Mammary epithelial cell (primary cell): ENCODE results near the gene SEC14L1.

Experiments used
- EZH2 ChIP-seq: IDR thresholded peaks from 2 replicates; pipeline ENCODE4 v1.6.1; 2012; ENCODE audit warnings: low read length, inconsistent platforms, borderline replicate concordance
- TF ChIP-seq, protein P1 (sequence below), 2 donors: IDR thresholded peaks in 1 of 2; conservative IDR thresholded peaks in 1 of 2; 2 replicates each; pipeline ENCODE4 v1.5.1; 2011 to 2012; ENCODE audit warnings: inconsistent platforms in 2 of 2, low read length in 2 of 2, mild to moderate bottlenecking in 2 of 2, control low read depth in 1 of 2, low read depth in 1 of 2; ENCODE audit not compliant: insufficient read depth in 1 of 2; ENCODE audit errors: extremely low read depth in 1 of 2

GRCh38 chr17:77126519-77126918, 14.2 kb upstream of the SEC14L1 start:
- TF ChIP-seq, protein P1, sequence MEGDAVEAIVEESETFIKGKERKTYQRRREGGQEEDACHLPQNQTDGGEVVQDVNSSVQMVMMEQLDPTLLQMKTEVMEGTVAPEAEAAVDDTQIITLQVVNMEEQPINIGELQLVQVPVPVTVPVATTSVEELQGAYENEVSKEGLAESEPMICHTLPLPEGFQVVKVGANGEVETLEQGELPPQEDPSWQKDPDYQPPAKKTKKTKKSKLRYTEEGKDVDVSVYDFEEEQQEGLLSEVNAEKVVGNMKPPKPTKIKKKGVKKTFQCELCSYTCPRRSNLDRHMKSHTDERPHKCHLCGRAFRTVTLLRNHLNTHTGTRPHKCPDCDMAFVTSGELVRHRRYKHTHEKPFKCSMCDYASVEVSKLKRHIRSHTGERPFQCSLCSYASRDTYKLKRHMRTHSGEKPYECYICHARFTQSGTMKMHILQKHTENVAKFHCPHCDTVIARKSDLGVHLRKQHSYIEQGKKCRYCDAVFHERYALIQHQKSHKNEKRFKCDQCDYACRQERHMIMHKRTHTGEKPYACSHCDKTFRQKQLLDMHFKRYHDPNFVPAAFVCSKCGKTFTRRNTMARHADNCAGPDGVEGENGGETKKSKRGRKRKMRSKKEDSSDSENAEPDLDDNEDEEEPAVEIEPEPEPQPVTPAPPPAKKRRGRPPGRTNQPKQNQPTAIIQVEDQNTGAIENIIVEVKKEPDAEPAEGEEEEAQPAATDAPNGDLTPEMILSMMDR (conservative IDR thresholded peaks at IDR 0.05 in 1 of 2, IDR thresholded peaks at IDR 0.05 in 1 of 2; ENCODE audit: extremely low read depth in 1 of 2, insufficient read depth in 1 of 2, low read depth in 1 of 2, low read length in 2 of 2): no peak
- TF ChIP-seq EZH2: no peak
